ENCODE data around the gene FMO4. TPM values are rescaled to one million over a fixed set of nuclear protein-coding genes. Genes with fewer than 3 reads are reported as not detected.

Gene FMO4
- polyA plus RNA-seq, 1 experiment = 1.2 TPM

- Histone ChIP-seq H3K27me3 (ENCODE audit: control insufficient read depth, insufficient read depth, low read length) (peaks cover 2% of the 10 kb centered on the region), H3K27ac (ENCODE audit: low read depth, low read length) (no peak overlapping the region), H3K9me3 (ENCODE audit: control insufficient read depth, insufficient read depth, low read length) (no peaks in the 10 kb centered on the region), H3K4me3 (ENCODE audit: low read depth, low read length) (no peak overlapping the region)
- POLR2A ChIA-PET = no interaction called here
- CTCF ChIA-PET = interaction anchor here (0.9 to 2.9 kb wide), 2 partner anchors 36 to 51 kb away, joined by 4 to 8 read pairs; partner anchors contain the start of gene FMO4
- TF ChIP-seq CTCF (IDR thresholded peaks at IDR 0.05; ENCODE audit: low read depth, low read length) = no peak
- DNase-seq (ENCODE audit: low read depth, low spot score) = no peak
These were observed 36.4 kb upstream of the FMO4 start for GRCh38 chr1:171277534-171277933.

GRCh38 chr1:171279234-171279633, 34.7 kb upstream of the FMO4 start:
- H3K27me3 ChIP-seq (ENCODE audit: control insufficient read depth, insufficient read depth, low read length) = peaks cover 2% of the 10 kb centered on the region
- no peaks in the 10 kb centered on the region for H3K9me3 ChIP-seq (ENCODE audit: control insufficient read depth, insufficient read depth, low read length)
- no peak overlapping the region for H3K4me3 ChIP-seq (ENCODE audit: low read depth, low read length)
- no peak for TF ChIP-seq CTCF (IDR thresholded peaks at IDR 0.05; ENCODE audit: low read depth, low read length)
- ChIA-PET CTCF (interaction anchor here (0.6 to 2.9 kb wide), 2 partner anchors 53 to 105 kb away, joined by 3 to 8 read pairs; no protein-coding TSS in a partner anchor), POLR2A (no interaction called here)
- H3K27ac ChIP-seq (ENCODE audit: low read depth, low read length) = no peak overlapping the region
- DNase-seq (ENCODE audit: low read depth, low spot score) = no peak

- Histone ChIP-seq H3K27ac (ENCODE audit: low read depth, low read length) (no peak overlapping the region), H3K27me3 (ENCODE audit: control insufficient read depth, insufficient read depth, low read length) (peaks cover 2% of the 10 kb centered on the region), H3K9me3 (ENCODE audit: control insufficient read depth, insufficient read depth, low read length) (no peaks in the 10 kb centered on the region), H3K4me3 (ENCODE audit: low read depth, low read length) (no peak overlapping the region)
- no peak for TF ChIP-seq CTCF (IDR thresholded peaks at IDR 0.05; ENCODE audit: low read depth, low read length)
- ChIA-PET POLR2A (no interaction called here), CTCF (interaction anchor here (2.9 kb wide), 1 partner anchor 53 kb away, joined by 8 read pairs; no protein-coding TSS in a partner anchor)
- DNase-seq (ENCODE audit: low read depth, low spot score) = no peak
These were observed 34.3 kb upstream of the FMO4 start for GRCh38 chr1:171279678-171280077.

GRCh38 chr1:171280599-171280998, 33.4 kb upstream of the FMO4 start:
- no peak for DNase-seq (ENCODE audit: low read depth, low spot score)
- Histone ChIP-seq H3K27ac (ENCODE audit: low read depth, low read length) (no peak overlapping the region), H3K27me3 (ENCODE audit: control insufficient read depth, insufficient read depth, low read length) (no peaks in the 10 kb centered on the region), H3K4me3 (ENCODE audit: low read depth, low read length) (no peak overlapping the region), H3K9me3 (ENCODE audit: control insufficient read depth, insufficient read depth, low read length) (no peaks in the 10 kb centered on the region)
- POLR2A ChIA-PET = no interaction called here
- TF ChIP-seq CTCF (IDR thresholded peaks at IDR 0.05; ENCODE audit: low read depth, low read length) = no peak
- CTCF ChIA-PET = interaction anchor here (2.9 kb wide), 1 partner anchor 54 kb away, joined by 8 read pairs; no protein-coding TSS in a partner anchor

GRCh38 chr1:171286032-171286705, 27.8 kb upstream of the FMO4 start:
- H3K9me3 ChIP-seq (ENCODE audit: control insufficient read depth, insufficient read depth, low read length) = no peaks in the 10 kb centered on the region
- TF ChIP-seq CTCF (IDR thresholded peaks at IDR 0.05; ENCODE audit: low read depth, low read length) = no peak
- no peak for DNase-seq (ENCODE audit: low read depth, low spot score)
- ChIA-PET CTCF (interaction anchor here (0.7 to 2.4 kb wide), 4 partner anchors 28 to 430 kb away, joined by 3 to 14 read pairs (median 3); partner anchors contain the start of gene FMO4), POLR2A (no interaction called here)
- H3K4me3 ChIP-seq (ENCODE audit: low read depth, low read length) = no peak overlapping the region
- no peak overlapping the region for H3K27ac ChIP-seq (ENCODE audit: low read depth, low read length)
- no peaks in the 10 kb centered on the region for H3K27me3 ChIP-seq (ENCODE audit: control insufficient read depth, insufficient read depth, low read length)
